ENCODE data around the gene AHSG. TPM values are rescaled to one million over a fixed set of nuclear protein-coding genes. Genes with fewer than 3 reads are reported as not detected.

The AHSG gene
- total and polyA plus RNA-seq, 2 donors, result 0.23 to 0.33 TPM

- H3K4me1 ChIP-seq (ENCODE audit: control insufficient read depth in 2 of 2, insufficient read depth in 2 of 2, low read length in 2 of 2), result no peaks in the 10 kb centered on the region
- H3K9me3 ChIP-seq (ENCODE audit: control insufficient read depth in 2 of 2, insufficient read depth in 1 of 2, low read length in 1 of 2), result no peaks in the 10 kb centered on the region
- DNase-seq (ENCODE audit: low read depth in 6 of 9, low spot score in 9 of 9), result no peak
- H3K36me3 ChIP-seq (ENCODE audit: control insufficient read depth in 2 of 2, insufficient read depth in 2 of 2, low read length in 1 of 2), result no peaks in the 10 kb centered on the region
- no peak overlapping the region for H3K4me3 ChIP-seq (ENCODE audit: low read length in 2 of 2)
- no peak overlapping the region for H3K27ac ChIP-seq (ENCODE audit: low read depth in 1 of 2, low read length in 1 of 2)
- H3K27me3 ChIP-seq (ENCODE audit: control insufficient read depth in 2 of 2, insufficient read depth in 1 of 2, low read length in 1 of 2), result peaks cover 0 to 3% of the 10 kb centered on the region in 2 donors
Observed at GRCh38 chr3:186640929-186641328, 28.1 kb downstream of the AHSG start.

GRCh38 chr3:186642014-186642413 lies 29.2 kb downstream of the AHSG start:
- H3K27ac ChIP-seq (ENCODE audit: low read depth in 1 of 2, low read length in 1 of 2), result no peak overlapping the region
- DNase-seq (ENCODE audit: low read depth in 6 of 9, low spot score in 9 of 9), result no peak
- H3K9me3 ChIP-seq (ENCODE audit: control insufficient read depth in 2 of 2, insufficient read depth in 1 of 2, low read length in 1 of 2), result no peaks in the 10 kb centered on the region
- no peaks in the 10 kb centered on the region for H3K4me1 ChIP-seq (ENCODE audit: control insufficient read depth in 2 of 2, insufficient read depth in 2 of 2, low read length in 2 of 2)
- H3K27me3 ChIP-seq (ENCODE audit: control insufficient read depth in 2 of 2, insufficient read depth in 1 of 2, low read length in 1 of 2), result peaks cover 0 to 3% of the 10 kb centered on the region in 2 donors
- no peaks in the 10 kb centered on the region for H3K36me3 ChIP-seq (ENCODE audit: control insufficient read depth in 2 of 2, insufficient read depth in 2 of 2, low read length in 1 of 2)
- H3K4me3 ChIP-seq (ENCODE audit: low read length in 2 of 2), result no peak overlapping the region
- WGBS, result 28% methylated on average over 3 of the region's 3 CpGs

GRCh38 chr3:186643493-186643892 lies 30.6 kb downstream of the AHSG start:
- Histone ChIP-seq H3K4me3 (ENCODE audit: low read length in 2 of 2) (no peak overlapping the region), H3K27me3 (ENCODE audit: control insufficient read depth in 2 of 2, insufficient read depth in 1 of 2, low read length in 1 of 2) (no peaks in the 10 kb centered on the region), H3K27ac (ENCODE audit: low read depth in 1 of 2, low read length in 1 of 2) (no peak overlapping the region), H3K36me3 (ENCODE audit: control insufficient read depth in 2 of 2, insufficient read depth in 2 of 2, low read length in 1 of 2) (no peaks in the 10 kb centered on the region), H3K4me1 (ENCODE audit: control insufficient read depth in 2 of 2, insufficient read depth in 2 of 2, low read length in 2 of 2) (no peaks in the 10 kb centered on the region), H3K9me3 (ENCODE audit: control insufficient read depth in 2 of 2, insufficient read depth in 1 of 2, low read length in 1 of 2) (no peaks in the 10 kb centered on the region)
- 91% methylated on average over 1 of the region's 1 CpG for WGBS
- DNase-seq (ENCODE audit: low read depth in 6 of 9, low spot score in 9 of 9), result no peak

- H3K27me3 ChIP-seq (ENCODE audit: control insufficient read depth in 2 of 2, insufficient read depth in 1 of 2, low read length in 1 of 2), result no peaks in the 10 kb centered on the region
- no peaks in the 10 kb centered on the region for H3K36me3 ChIP-seq (ENCODE audit: control insufficient read depth in 2 of 2, insufficient read depth in 2 of 2, low read length in 1 of 2)
- no peak overlapping the region for H3K27ac ChIP-seq (ENCODE audit: low read depth in 1 of 2, low read length in 1 of 2)
- no peaks in the 10 kb centered on the region for H3K9me3 ChIP-seq (ENCODE audit: control insufficient read depth in 2 of 2, insufficient read depth in 1 of 2, low read length in 1 of 2)
- H3K4me1 ChIP-seq (ENCODE audit: control insufficient read depth in 2 of 2, insufficient read depth in 2 of 2, low read length in 2 of 2), result no peaks in the 10 kb centered on the region
- no peak for DNase-seq (ENCODE audit: low read depth in 6 of 9, low spot score in 9 of 9)
- no peak overlapping the region for H3K4me3 ChIP-seq (ENCODE audit: low read length in 2 of 2)
- 91% methylated on average over 3 of the region's 3 CpGs for WGBS
Observed at GRCh38 chr3:186644683-186645082, 31.8 kb downstream of the AHSG start.

- WGBS, result 97% methylated on average over 4 of the region's 4 CpGs
- Histone ChIP-seq H3K36me3 (ENCODE audit: control insufficient read depth in 2 of 2, insufficient read depth in 2 of 2, low read length in 1 of 2) (no peaks in the 10 kb centered on the region), H3K4me1 (ENCODE audit: control insufficient read depth in 2 of 2, insufficient read depth in 2 of 2, low read length in 2 of 2) (no peaks in the 10 kb centered on the region), H3K9me3 (ENCODE audit: control insufficient read depth in 2 of 2, insufficient read depth in 1 of 2, low read length in 1 of 2) (no peaks in the 10 kb centered on the region), H3K4me3 (ENCODE audit: low read length in 2 of 2) (no peak overlapping the region), H3K27me3 (ENCODE audit: control insufficient read depth in 2 of 2, insufficient read depth in 1 of 2, low read length in 1 of 2) (no peaks in the 10 kb centered on the region), H3K27ac (ENCODE audit: low read depth in 1 of 2, low read length in 1 of 2) (no peak overlapping the region)
- no peak for DNase-seq (ENCODE audit: low read depth in 6 of 9, low spot score in 9 of 9)
Observed at GRCh38 chr3:186646106-186646505, 33.2 kb downstream of the AHSG start.

- H3K27me3 ChIP-seq (ENCODE audit: control insufficient read depth in 2 of 2, insufficient read depth in 1 of 2, low read length in 1 of 2), result no peaks in the 10 kb centered on the region
- no peaks in the 10 kb centered on the region for H3K4me1 ChIP-seq (ENCODE audit: control insufficient read depth in 2 of 2, insufficient read depth in 2 of 2, low read length in 2 of 2)
- H3K4me3 ChIP-seq (ENCODE audit: low read length in 2 of 2), result no peak overlapping the region
- 97% methylated on average over 1 of the region's 1 CpG for WGBS
- H3K36me3 ChIP-seq (ENCODE audit: control insufficient read depth in 2 of 2, insufficient read depth in 2 of 2, low read length in 1 of 2), result no peaks in the 10 kb centered on the region
- no peaks in the 10 kb centered on the region for H3K9me3 ChIP-seq (ENCODE audit: control insufficient read depth in 2 of 2, insufficient read depth in 1 of 2, low read length in 1 of 2)
- no peak for DNase-seq (ENCODE audit: low read depth in 6 of 9, low spot score in 9 of 9)
- no peak overlapping the region for H3K27ac ChIP-seq (ENCODE audit: low read depth in 1 of 2, low read length in 1 of 2)
Observed at GRCh38 chr3:186646841-186647240, 34.0 kb downstream of the AHSG start.

GRCh38 chr3:186648851-186649250 lies 36.0 kb downstream of the AHSG start:
- WGBS, result 98% methylated on average over 1 of the region's 1 CpG
- DNase-seq (ENCODE audit: low read depth in 6 of 9, low spot score in 9 of 9), result no peak
- Histone ChIP-seq H3K4me3 (ENCODE audit: low read length in 2 of 2) (no peak overlapping the region), H3K36me3 (ENCODE audit: control insufficient read depth in 2 of 2, insufficient read depth in 2 of 2, low read length in 1 of 2) (no peaks in the 10 kb centered on the region), H3K9me3 (ENCODE audit: control insufficient read depth in 2 of 2, insufficient read depth in 1 of 2, low read length in 1 of 2) (no peaks in the 10 kb centered on the region), H3K27ac (ENCODE audit: low read depth in 1 of 2, low read length in 1 of 2) (no peak overlapping the region), H3K4me1 (ENCODE audit: control insufficient read depth in 2 of 2, insufficient read depth in 2 of 2, low read length in 2 of 2) (no peaks in the 10 kb centered on the region), H3K27me3 (ENCODE audit: control insufficient read depth in 2 of 2, insufficient read depth in 1 of 2, low read length in 1 of 2) (no peaks in the 10 kb centered on the region)

GRCh38 chr3:186651678-186652215 lies 38.9 kb downstream of the AHSG start:
- DNase-seq (ENCODE audit: low read depth in 6 of 9, low spot score in 9 of 9), result no peak
- H3K27me3 ChIP-seq (ENCODE audit: control insufficient read depth in 2 of 2, insufficient read depth in 1 of 2, low read length in 1 of 2), result no peaks in the 10 kb centered on the region
- H3K36me3 ChIP-seq (ENCODE audit: control insufficient read depth in 2 of 2, insufficient read depth in 2 of 2, low read length in 1 of 2), result no peaks in the 10 kb centered on the region
- no peak overlapping the region for H3K4me3 ChIP-seq (ENCODE audit: low read length in 2 of 2)
- no peaks in the 10 kb centered on the region for H3K9me3 ChIP-seq (ENCODE audit: control insufficient read depth in 2 of 2, insufficient read depth in 1 of 2, low read length in 1 of 2)
- no peaks in the 10 kb centered on the region for H3K4me1 ChIP-seq (ENCODE audit: control insufficient read depth in 2 of 2, insufficient read depth in 2 of 2, low read length in 2 of 2)
- WGBS, result 95% methylated on average over 3 of the region's 3 CpGs
- H3K27ac ChIP-seq (ENCODE audit: low read depth in 1 of 2, low read length in 1 of 2), result no peak overlapping the region

- Histone ChIP-seq H3K9me3 (ENCODE audit: control insufficient read depth in 2 of 2, insufficient read depth in 1 of 2, low read length in 1 of 2) (no peaks in the 10 kb centered on the region), H3K27me3 (ENCODE audit: control insufficient read depth in 2 of 2, insufficient read depth in 1 of 2, low read length in 1 of 2) (no peaks in the 10 kb centered on the region), H3K36me3 (ENCODE audit: control insufficient read depth in 2 of 2, insufficient read depth in 2 of 2, low read length in 1 of 2) (no peaks in the 10 kb centered on the region), H3K4me1 (ENCODE audit: control insufficient read depth in 2 of 2, insufficient read depth in 2 of 2, low read length in 2 of 2) (no peaks in the 10 kb centered on the region), H3K4me3 (ENCODE audit: low read length in 2 of 2) (no peak overlapping the region), H3K27ac (ENCODE audit: low read depth in 1 of 2, low read length in 1 of 2) (no peak overlapping the region)
- DNase-seq (ENCODE audit: low read depth in 6 of 9, low spot score in 9 of 9), result no peak
- WGBS, result 82% methylated on average over 7 of the region's 7 CpGs
Observed at GRCh38 chr3:186653080-186653707, 40.3 kb downstream of the AHSG start.
